ENCODE data around the gene TP73.

Gene TP73

GRCh38 chr1:3735027-3735681, 82.8 kb downstream of the TP73 start:
- H3K27me3 ChIP-seq (replicated peaks; ENCODE audit: control insufficient read depth, insufficient read depth, low read length), result no peaks in the 10 kb centered on the region
- no peak for TF ChIP-seq CTCF (IDR thresholded peaks at IDR 0.05; ENCODE audit: insufficient read depth, low read length, poor library complexity, severe bottlenecking)
- DNase-seq (ENCODE audit: extremely low read depth, insufficient read length), result no peak
- no peak overlapping the region for H3K4me3 ChIP-seq (replicated peaks; ENCODE audit: low read depth, low read length)
- peaks cover 17% of the 10 kb centered on the region for H3K36me3 ChIP-seq (ENCODE audit: control insufficient read depth, insufficient read depth, low read length)

- H3K36me3 ChIP-seq (ENCODE audit: control insufficient read depth, insufficient read depth, low read length), result peaks cover 17% of the 10 kb centered on the region
- TF ChIP-seq CTCF (IDR thresholded peaks at IDR 0.05; ENCODE audit: insufficient read depth, low read length, poor library complexity, severe bottlenecking), result no peak
- no peak overlapping the region for H3K4me3 ChIP-seq (replicated peaks; ENCODE audit: low read depth, low read length)
- DNase-seq (ENCODE audit: extremely low read depth, insufficient read length), result no peak
- H3K27me3 ChIP-seq (replicated peaks; ENCODE audit: control insufficient read depth, insufficient read depth, low read length), result no peaks in the 10 kb centered on the region
These were observed 83.4 kb downstream of the TP73 start for GRCh38 chr1:3735688-3736087.

GRCh38 chr1:3736131-3736561, 83.8 kb downstream of the TP73 start:
- Histone ChIP-seq H3K27me3 (replicated peaks; ENCODE audit: control insufficient read depth, insufficient read depth, low read length) (no peaks in the 10 kb centered on the region), H3K4me3 (replicated peaks; ENCODE audit: low read depth, low read length) (no peak overlapping the region), H3K36me3 (ENCODE audit: control insufficient read depth, insufficient read depth, low read length) (peaks cover 17% of the 10 kb centered on the region)
- TF ChIP-seq CTCF (IDR thresholded peaks at IDR 0.05; ENCODE audit: insufficient read depth, low read length, poor library complexity, severe bottlenecking), result no peak
- DNase-seq (ENCODE audit: extremely low read depth, insufficient read length), result no peak

GRCh38 chr1:3736708-3737107, 84.4 kb downstream of the TP73 start:
- Histone ChIP-seq H3K36me3 (ENCODE audit: control insufficient read depth, insufficient read depth, low read length) (peaks cover 17% of the 10 kb centered on the region), H3K27me3 (replicated peaks; ENCODE audit: control insufficient read depth, insufficient read depth, low read length) (no peaks in the 10 kb centered on the region), H3K4me3 (replicated peaks; ENCODE audit: low read depth, low read length) (no peak overlapping the region)
- DNase-seq (ENCODE audit: extremely low read depth, insufficient read length), result no peak
- no peak for TF ChIP-seq CTCF (IDR thresholded peaks at IDR 0.05; ENCODE audit: insufficient read depth, low read length, poor library complexity, severe bottlenecking)

- no peak for TF ChIP-seq CTCF (IDR thresholded peaks at IDR 0.05; ENCODE audit: insufficient read depth, low read length, poor library complexity, severe bottlenecking)
- H3K36me3 ChIP-seq (ENCODE audit: control insufficient read depth, insufficient read depth, low read length), result peaks cover 13% of the 10 kb centered on the region
- no peak for DNase-seq (ENCODE audit: extremely low read depth, insufficient read length)
- no peak overlapping the region for H3K4me3 ChIP-seq (replicated peaks; ENCODE audit: low read depth, low read length)
- no peaks in the 10 kb centered on the region for H3K27me3 ChIP-seq (replicated peaks; ENCODE audit: control insufficient read depth, insufficient read depth, low read length)
These were observed 86.6 kb downstream of the TP73 start for GRCh38 chr1:3738943-3739342.

GRCh38 chr1:3740042-3740441, 87.7 kb downstream of the TP73 start:
- Histone ChIP-seq H3K36me3 (ENCODE audit: control insufficient read depth, insufficient read depth, low read length) (peaks cover 11% of the 10 kb centered on the region), H3K27me3 (replicated peaks; ENCODE audit: control insufficient read depth, insufficient read depth, low read length) (no peaks in the 10 kb centered on the region), H3K4me3 (replicated peaks; ENCODE audit: low read depth, low read length) (no peak overlapping the region)
- no peak for TF ChIP-seq CTCF (IDR thresholded peaks at IDR 0.05; ENCODE audit: insufficient read depth, low read length, poor library complexity, severe bottlenecking)
- no peak for DNase-seq (ENCODE audit: extremely low read depth, insufficient read length)
